ENCODE measurements around the gene SMOC2. TPM values are rescaled to one million over a fixed set of nuclear protein-coding genes. Genes with fewer than 3 reads are reported as not detected.
"Not testable (repeated sequence)": the region's sequence is repeated elsewhere in the genome, so short reads cannot be mapped to it uniquely, and the experiment has no call there.

Gene SMOC2
- total RNA-seq, 2 experiments from 2014 or later, result not detected

DNA sequence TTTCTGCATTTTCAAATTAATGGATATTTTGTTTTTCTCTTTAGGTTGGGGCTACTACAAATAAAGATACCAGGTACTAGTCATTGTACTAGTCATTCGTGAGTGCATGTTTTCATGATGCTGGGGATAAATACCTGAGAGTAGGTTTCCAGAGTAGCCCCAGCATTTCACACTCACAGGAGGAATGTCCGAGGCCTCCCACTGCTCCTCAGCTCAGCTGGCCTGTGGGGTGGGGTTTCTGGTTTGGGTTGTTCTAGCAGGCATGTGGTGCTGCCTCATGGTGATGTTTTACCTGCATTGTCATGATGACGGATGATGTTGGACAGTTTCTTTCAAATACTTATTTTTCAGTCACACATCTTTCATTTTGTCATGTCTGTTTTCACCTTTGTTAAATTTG lies 144.5 kb downstream of the SMOC2 start:
- CTCF ChIA-PET, result no interaction called here
- POLR2A ChIA-PET, result no interaction called here

DNA sequence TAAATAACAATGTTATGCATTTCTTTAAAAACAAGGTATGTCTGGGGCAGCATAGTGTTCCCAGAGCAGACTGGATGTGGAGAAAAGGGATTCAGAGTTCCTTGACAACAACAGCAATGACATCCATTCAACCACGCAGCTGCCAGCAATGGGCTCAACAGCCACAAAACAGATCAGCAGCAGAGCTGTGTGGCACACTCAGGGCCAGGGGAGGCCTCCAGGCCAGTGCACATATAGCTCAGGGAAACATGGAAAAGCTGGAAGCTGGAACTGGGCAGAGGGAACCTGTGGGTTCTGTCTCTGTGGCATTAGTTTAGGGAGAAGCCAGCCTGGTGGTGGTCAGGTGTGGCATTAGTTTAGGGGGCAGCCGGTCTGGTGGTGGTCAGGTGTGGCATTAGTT lies 148.3 kb downstream of the SMOC2 start:
- ChIA-PET CTCF (no interaction called here), POLR2A (no interaction called here)

DNA sequence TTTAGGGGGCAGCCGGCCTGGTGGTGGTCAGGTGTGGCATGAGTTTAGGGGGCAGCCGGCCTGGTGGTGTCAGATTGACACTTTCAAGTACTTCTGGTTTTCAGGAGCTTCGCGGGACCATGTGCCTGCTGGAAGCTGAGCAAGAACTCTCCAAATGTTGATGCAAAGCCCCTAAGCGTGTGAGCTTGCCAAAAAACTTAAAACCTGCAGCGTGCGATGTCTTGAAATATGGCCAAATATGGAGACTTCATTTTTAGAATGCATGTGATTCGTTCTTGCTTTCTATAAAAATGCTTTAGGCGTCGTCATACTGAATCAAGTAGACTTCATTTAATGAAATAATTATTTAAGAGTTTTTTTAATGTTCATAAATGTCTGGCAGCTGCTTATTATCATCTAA lies 149.4 kb downstream of the SMOC2 start:
- ChIA-PET CTCF (no interaction called here), POLR2A (no interaction called here)

DNA sequence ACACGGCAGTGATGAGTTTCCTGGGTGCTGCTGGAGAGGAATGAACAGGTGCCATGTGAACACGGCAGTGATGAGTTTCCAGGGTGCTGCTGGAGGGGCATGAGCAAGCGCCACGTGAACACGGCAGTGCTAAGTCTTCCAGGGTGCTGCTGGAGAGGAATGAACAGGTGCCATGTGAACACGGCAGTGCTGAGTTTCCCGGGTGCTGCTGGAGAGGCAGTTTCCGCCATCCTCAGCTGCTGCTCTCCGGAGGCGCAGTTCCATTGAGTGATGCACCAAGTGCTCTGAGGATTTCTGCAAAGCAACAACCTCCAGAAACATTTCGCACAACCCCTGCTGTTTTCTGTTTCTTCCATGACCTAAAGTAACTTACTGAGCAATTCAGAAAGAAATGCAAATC lies 155.4 kb downstream of the SMOC2 start:
- ChIA-PET CTCF (no interaction called here), POLR2A (no interaction called here)

DNA sequence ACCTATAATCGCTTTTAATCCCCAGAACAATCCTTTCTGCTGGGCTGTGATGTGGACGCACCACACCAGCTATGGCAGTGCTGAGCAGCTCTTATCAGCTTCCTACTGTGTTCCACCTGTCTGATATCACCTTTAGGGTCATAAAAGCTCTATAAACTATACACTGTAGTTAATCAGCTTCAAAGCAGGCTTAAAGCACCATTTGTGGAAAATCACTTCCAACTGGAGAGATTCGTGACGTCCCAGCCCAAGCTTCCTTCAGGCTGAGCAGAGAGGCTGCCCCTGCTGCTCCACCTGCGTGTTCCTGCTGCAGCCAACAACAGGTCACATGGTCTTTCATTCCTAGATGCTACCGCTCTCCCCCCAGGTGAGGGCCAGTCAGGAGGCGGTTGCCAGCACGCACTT lies 156.5 kb downstream of the SMOC2 start:
- POLR2A ChIA-PET, result no interaction called here
- CTCF ChIA-PET, result no interaction called here

DNA sequence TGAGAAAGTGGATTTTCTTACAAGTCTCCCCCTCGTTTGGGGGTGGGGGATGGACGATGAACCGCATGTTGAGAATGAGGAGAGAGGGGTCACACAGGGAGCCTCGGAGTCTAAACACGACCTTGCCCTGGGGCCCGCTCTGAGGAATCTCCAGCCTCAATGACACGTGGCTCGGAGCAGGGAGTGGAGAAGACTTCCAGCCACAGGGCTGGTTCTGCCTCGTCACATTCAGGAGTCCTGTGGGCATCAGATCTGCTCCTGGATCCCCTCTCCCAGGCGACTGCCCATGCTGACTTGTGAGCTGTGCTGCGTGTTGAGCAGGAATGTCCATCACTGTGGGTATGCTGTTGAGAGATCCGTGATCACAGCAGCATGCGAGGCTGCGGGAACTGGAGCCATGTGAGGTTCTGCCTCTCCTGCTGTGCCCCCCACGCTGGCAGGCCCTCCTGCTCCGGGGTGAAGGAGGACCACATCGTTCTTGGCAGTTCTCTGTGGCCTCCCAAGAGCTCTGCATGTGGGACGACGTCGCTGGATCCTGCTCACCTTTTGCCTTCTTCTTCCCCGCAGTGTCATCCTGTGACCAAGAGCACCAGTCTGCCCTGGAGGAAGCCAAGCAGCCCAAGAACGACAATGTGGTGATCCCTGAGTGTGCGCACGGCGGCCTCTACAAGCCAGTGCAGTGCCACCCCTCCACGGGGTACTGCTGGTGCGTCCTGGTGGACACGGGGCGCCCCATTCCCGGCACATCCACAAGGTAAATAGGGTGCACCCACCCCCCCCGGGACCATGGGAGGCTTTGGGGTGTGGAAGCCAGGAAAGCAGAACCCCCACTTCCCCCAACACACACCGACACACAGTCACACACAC lies 157.5 kb downstream of the SMOC2 start:
- CTCF ChIA-PET, result no interaction called here

DNA sequence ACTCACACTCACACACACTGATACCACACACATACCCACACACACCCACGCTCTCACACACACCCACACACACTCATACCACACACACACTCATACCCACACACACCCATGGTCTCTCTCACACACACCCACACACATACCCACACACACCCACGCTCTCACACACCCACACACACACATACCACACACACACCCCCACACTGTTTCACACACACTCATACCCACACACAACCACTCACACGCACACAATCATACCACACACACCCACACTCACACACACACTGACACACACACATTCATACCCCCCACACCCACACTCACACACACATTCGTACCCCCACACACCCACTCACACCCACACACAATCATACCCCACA lies 158.1 kb downstream of the SMOC2 start:
- POLR2A ChIA-PET, result no interaction called here

More for the DNA sequence above, 157.5 kb downstream of the SMOC2 start:
- POLR2A ChIA-PET, result no interaction called here

DNA sequence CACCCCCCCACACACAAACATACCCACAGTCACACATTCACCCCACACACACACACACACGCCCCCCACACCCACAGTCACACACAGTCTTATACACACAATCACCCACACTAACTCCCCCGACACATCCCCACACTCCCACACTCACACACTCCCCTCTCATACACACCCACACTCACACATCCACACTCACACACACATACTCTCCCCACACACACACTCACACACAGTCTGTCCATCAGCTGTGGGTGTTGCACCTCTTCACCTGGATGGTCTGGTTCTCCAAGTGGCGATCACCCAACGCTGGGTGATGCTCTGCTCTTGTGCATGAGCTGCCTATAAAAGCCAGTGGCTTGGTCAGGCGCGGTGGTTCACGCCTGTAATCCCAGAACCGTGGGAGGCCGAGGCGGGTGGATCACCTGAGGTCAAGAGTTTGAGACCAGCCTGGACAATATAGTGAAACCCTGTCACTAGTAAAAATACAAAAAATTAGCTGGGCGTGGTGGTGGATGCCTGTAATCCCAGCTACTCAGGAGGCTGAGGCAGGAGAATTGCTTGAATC lies 158.9 kb downstream of the SMOC2 start:
- CTCF ChIA-PET, result no interaction called here
- POLR2A ChIA-PET, result no interaction called here

More for the DNA sequence above, 158.1 kb downstream of the SMOC2 start:
- CTCF ChIA-PET, result no interaction called here

DNA sequence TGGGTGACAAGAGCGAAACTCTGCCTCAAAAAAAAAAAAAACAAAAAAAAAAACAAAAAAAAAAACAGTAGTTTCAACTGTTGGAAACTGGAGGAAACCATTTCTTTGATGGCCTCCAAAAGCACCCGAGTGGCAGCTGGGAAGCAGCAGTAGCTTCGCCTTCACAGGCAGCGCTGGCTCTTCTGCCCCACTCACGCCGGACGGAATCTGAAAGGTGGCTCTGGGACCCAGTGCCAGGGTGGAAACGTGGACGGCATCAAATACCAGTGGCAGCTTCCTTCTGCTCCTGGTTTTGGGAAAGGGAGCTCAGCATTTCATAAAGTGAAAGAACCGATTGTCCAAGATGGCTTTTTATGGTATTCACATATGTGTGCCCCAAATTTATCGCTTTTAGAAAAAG lies 159.4 kb downstream of the SMOC2 start:
- CTCF ChIA-PET, result no interaction called here
- POLR2A ChIA-PET, result no interaction called here

DNA sequence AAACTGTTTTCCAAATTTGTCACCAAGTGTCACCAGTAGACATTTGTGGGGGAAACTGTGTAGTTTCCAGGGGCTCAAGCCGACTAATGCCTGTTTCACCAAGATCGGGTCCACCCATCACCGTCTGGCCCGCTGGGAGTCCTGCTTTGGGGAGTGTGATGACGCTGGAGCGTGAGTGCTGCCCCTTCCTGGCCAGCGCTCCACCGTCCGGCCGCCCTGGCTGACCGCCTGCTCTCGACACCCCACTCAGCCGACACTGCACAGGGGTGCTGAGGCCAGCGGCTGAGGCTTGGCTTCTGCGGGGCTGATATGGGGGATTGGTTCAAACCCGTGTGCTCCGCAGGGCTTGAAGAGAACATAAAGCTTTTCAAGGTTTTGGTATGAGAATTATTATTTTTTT lies 160.1 kb downstream of the SMOC2 start:
- ChIA-PET POLR2A (no interaction called here), CTCF (no interaction called here)

DNA sequence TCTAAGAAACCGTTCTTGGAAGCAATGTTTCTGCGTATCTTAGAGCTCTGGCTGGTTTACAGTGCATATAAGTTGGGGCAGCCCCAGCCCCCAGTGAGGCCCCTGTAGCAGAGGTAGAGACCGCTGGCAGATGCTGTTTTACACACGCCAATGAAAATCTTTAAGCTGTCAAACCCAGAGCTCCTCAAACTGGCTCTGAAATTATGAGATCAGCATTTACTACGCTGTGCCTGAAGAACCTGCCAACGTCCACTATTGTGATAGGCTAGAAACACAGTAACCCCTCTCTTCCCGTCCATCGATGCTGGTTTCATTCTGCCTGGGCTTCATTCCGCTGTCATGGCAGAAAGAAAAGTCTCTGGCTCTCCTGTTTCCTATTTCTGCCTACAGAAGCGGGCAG lies 160.6 kb downstream of the SMOC2 start:
- ChIA-PET CTCF (no interaction called here), POLR2A (no interaction called here)

DNA sequence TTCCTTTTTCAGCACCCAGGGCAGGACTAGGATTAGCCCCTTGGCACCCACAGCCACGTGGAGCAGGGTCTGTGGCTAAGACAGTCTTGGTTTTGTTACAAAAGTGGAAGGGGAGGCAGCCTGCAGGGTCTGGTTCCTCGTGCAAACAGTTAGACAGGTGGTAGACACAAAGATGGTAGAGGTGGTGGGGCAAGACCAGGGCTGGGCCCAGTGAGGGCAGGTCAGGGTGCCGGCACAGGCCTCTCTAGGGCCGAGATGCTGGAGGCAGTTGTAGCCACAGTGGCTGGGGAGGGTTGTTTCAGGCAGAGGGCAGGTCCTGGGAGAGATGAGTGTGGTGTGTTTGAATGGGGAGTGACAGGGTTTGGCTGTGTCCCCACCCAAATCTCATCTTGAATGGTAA lies 161.6 kb downstream of the SMOC2 start:
- ChIA-PET CTCF (no interaction called here), POLR2A (no interaction called here)

DNA sequence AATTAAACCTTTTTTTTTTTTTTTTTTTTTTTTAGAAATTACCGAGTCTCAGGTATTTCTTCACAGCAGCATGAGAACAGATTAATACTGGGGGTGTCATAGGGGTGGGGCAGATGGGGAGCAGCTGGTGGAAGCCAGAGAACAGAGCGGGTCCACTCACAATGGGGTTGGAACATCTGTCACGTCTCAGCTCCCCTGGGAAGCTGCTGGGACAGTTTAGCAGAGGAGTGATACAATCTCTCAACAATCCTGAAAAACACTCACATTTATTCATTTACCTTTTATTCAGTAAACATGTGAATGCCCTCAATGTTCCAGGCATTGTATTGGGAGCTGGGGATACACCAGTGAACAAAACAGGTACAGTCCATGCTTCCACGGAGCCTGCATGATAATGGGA lies 162.2 kb downstream of the SMOC2 start:
- CTCF ChIA-PET, result no interaction called here
- POLR2A ChIA-PET, result no interaction called here

DNA sequence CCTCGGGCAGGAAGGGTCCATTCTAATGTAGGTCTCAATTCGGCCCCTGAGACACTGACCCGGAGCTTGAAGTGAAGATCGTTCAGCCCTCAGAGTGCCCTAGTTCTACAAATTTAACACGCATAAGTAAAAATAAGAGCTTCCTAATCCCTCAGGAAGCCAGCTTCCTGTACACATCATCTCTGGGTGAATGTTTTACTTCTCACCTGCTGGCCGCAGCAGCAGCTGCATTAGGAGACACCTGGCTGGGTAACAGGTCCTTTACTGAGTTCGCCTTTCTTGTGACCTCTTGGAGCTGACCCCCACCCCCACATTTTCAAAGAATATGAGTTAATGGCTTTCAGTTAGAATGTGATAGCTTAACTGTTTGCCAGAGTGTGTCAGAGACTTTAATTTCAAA lies 165.0 kb downstream of the SMOC2 start:
- ChIA-PET POLR2A (no interaction called here), CTCF (no interaction called here)

DNA sequence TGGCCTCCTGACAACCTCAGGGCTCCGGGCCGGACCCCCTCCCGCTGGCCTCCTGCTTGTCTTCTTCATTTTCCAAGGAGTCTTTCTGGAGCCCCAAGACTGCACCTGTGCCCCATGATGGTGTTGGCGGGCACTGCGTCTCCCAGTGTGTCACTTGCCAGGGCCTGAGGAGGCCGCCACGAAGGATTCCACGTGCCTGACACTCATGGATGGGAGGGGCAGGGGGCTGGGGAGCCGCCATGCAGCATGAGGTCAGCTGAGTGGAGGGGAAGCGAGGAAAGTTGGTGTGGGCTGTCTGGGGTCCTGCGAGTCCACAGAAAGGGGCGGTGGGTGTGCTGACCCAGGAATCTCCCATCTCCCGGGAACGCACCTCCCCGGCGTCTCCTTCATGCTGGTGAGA lies 165.7 kb downstream of the SMOC2 start:
- POLR2A ChIA-PET, result no interaction called here
- CTCF ChIA-PET, result no interaction called here

DNA sequence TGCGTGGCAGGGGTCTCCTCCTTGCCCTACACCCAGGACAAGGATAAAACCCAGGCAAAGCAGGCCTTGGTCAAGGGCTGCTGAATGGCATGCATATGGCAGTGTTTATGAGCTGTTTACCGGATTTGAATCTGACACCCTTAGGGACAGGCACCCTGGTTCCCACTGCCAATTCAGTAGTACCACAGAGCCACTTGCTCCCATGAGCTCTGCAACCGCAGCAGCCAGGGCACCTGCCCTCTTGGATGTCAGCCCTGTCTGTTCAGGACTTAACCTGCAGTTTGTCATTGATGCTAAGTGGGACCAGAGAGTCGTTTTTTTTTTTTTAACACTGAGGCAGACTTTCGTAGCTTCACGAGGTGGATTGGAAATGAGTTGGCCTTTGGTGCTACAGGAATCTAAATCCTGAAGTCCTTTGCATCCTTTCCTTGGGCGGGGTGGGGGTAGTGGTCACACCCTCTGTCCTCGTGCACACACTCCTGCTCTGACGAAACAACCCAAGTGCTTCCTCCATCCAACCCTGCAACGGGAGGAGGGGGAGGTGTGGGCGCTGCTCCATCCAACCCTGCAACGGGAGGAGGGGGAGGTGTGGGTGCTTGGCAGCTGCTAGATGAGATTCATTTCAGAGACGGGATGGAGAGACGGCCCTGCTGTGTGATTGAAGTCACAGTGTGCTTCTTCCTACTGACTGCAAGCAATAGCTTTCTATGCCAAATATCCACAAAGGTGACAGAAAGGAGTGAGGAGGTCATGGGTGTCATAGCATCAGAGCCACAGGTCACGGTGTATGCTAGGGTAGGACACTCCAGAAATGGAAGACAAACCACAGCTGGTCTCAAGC lies 166.5 kb downstream of the SMOC2 start:
- CTCF ChIA-PET, result no interaction called here
- POLR2A ChIA-PET, result no interaction called here

DNA sequence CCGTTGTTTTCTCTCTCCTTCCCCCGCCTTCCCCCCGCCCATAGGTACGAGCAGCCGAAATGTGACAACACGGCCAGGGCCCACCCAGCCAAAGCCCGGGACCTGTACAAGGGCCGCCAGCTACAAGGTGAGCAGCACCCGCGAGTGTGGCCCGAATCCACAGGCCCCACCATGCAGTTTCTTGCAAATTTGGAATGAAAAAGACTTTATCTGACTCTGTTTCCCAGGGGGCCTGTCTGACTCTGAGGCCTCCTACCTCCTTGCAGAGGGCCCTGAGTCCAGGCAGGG lies 167.1 kb downstream of the SMOC2 start:
- ChIA-PET POLR2A (no interaction called here), CTCF (no interaction called here)

DNA sequence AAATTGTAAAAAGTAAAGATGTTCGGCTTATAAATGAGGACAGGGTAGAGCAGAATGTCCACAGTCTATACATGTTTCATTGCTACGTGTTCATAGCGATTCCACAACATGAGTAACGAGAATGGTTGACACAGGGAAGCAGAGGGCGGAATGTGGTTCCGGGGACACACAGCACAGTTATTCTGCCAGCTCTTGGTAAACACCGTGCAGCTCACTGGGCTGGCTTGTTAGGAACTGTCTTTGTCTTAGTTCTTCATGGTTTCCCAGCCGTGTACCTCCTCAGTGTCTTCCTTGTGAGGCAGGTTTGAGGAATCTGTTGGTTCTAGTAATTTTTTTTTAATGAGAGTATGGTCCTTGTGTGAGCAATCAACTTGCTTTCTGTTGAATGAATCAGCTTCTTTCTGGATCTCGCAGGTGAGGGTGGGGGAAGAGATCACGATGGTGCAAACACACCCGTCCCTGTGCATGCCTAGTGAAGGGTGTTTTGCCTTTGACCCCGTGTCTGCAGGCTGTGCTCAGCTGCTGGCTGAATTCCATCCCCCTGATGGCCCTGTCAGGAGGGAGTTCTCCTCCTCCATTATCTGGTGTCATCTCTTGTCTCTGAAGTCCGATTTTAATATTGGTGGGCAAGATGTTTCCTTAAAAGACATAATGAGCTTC lies 168.2 kb downstream of the SMOC2 start:
- POLR2A ChIA-PET, result no interaction called here
- CTCF ChIA-PET, result no interaction called here

DNA sequence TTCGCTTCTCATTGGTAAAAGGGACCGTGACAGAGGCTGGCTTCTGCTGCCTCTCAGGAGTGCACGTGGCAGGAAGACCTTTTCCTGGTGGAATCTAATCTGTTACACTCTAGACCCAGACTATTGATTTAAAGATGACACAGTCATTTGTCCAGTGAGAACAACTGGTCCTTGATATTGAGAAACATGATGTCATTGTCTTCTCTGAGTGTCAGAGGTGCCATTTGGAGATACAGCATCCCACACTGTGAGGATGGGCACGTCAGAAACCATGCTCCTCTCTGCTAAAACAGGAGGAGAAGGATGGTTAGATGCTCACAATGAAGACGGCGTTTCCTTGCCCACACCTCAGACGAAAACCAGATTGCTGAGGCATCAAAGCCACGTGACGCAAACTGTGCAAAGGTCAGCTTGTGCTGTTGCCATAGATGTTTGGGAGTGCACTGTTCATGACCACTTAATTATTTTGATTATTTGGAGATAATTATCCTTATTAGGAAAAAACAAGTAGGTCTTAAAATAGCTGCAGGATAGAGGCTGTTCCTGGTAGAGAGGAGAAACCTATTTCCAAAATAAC lies 169.0 kb downstream of the SMOC2 start:
- ChIA-PET CTCF (no interaction called here), POLR2A (no interaction called here)

DNA sequence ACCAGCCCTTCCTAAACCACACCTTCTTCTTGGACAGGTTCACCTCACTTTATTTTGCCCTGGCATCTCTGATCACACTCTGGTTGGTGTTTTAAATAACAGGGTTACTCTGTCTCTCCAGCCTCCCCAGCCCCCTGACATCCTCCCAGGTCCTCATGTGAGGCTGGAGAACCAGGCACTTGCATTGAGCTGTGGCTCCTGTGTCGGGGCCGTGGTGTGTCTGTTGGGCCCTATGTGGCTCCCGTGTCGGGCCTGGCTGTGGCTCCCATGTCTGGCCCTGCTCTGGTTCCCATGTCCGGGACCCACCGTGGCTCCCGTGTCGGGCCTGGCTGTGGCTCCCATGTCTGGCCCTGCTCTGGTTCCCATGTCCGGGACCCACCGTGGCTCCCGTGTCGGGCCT lies 170.0 kb downstream of the SMOC2 start:
- POLR2A ChIA-PET, CTCF ChIA-PET: not testable (repeated sequence)

DNA sequence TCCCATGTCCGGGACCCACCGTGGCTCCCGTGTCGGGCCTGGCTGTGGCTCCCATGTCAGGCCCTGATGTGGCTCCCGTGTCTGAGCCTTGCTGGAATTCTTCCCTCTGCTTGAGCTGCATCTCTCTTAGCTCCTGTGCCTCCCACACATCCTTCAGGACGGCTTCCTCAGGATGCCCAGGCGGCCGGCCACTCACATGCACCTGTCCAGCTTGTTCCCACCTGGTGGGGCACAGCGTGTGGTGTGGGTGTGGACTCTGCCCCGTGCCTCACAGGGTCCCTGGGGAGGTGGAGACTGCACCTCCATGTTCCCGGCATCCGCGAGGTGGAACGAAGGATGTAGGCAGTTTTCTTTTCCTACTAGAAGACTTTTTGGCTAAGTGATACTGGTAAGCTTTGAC lies 170.7 kb downstream of the SMOC2 start:
- ChIA-PET POLR2A (no interaction called here), CTCF (no interaction called here)

Data from activated CD8-positive, alpha-beta memory T cell treated with anti-CD3 and anti-CD28 coated beads for 36 hours (primary cell).